Large intestine (tissue), 12 donors: ENCODE measurements around the gene RASGEF1C. TPM values are rescaled to one million over a fixed set of nuclear protein-coding genes. Genes with fewer than 3 reads are reported as not detected.

ENCODE experiments used
- DNase-seq, 2 donors: peaks; one replicate each; pipeline versions ENCODE4 v3.0.0 to v3.0.0-alpha.2; 2013
- H3K27ac ChIP-seq: one replicate; pipeline ENCODE4 v1.5.1; 2013; ENCODE audit warnings: low read length
- H3K27me3 ChIP-seq: 2 replicates; pipeline ENCODE4 v1.6.1; 2013; ENCODE audit warnings: low read length; ENCODE audit not compliant: control insufficient read depth, insufficient read depth
- H3K36me3 ChIP-seq: 2 replicates; pipeline ENCODE4 v1.6.1; 2013; ENCODE audit warnings: low read length; ENCODE audit not compliant: control insufficient read depth, insufficient read depth
- H3K4me1 ChIP-seq: one replicate; pipeline ENCODE4 v1.6.1; 2013; ENCODE audit warnings: low read length; ENCODE audit not compliant: control insufficient read depth, insufficient read depth
- H3K4me3 ChIP-seq: one replicate; pipeline ENCODE4 v1.5.1; 2013; ENCODE audit warnings: low read length
- H3K9me3 ChIP-seq: one replicate; pipeline ENCODE4 v1.6.1; 2013; ENCODE audit warnings: mild to moderate bottlenecking, low read depth, low read length, moderate library complexity; ENCODE audit not compliant: control insufficient read depth
- WGBS: methylation state at CpG from one replicate; pipeline ENCODE4 v1.1.5; 2013; ENCODE audit warnings: low lambda C conversion rate; ENCODE audit not compliant: insufficient coverage; 5-methylcytosine and 5-hydroxymethylcytosine counted together
- long read RNA-seq, 11 donors: transcript quantifications; one replicate each; lab custom pipeline, GENCODE V29; 2026
- polyA plus RNA-seq: library from polyadenylated mRNA; unstranded; fragments of 120-200 nt; gene quantifications from one replicate; pipeline ENCODE4 v1.2.1, GENCODE V29; 2013

RASGEF1C gene
- polyA plus RNA-seq = 1.3 TPM
- long read RNA-seq, donor 1 = 0 reads
- long read RNA-seq, donor 2 = 0 reads
- long read RNA-seq, donor 3 = 0 reads
- long read RNA-seq, donor 4 = 0 reads
- long read RNA-seq, donor 5 = 0 reads
- long read RNA-seq, donor 6 = 0 reads
- long read RNA-seq, donor 7 = 0 reads
- long read RNA-seq, donor 8 = 0 reads
- long read RNA-seq, donor 9 = 0 reads
- long read RNA-seq, donor 10, partial matches to known transcripts = 0 of 1 reads
- long read RNA-seq, donor 10, other reads (novel, unspliced or antisense) = 0 of 1 reads
- long read RNA-seq, donor 11, partial matches to known transcripts = 0 of 1 reads
- long read RNA-seq, donor 11, other reads (novel, unspliced or antisense) = 0 of 1 reads

- Histone ChIP-seq H3K4me1 (peaks cover 10% of the 10 kb centered on the region), H3K27me3 (peaks cover 23% of the 10 kb centered on the region), H3K4me3 (peak within 1 kb of the TSS; percentile 30), H3K27ac (no peak within 1 kb of the TSS), H3K9me3 (peaks cover 6% of the 10 kb centered on the region), H3K36me3 (no peaks in the 10 kb centered on the region)
- peak; percentile 63 to 75 for DNase-seq
- WGBS = no CpG with 5 or more reads among the region's 55 CpGs
Measured at GRCh38 chr5:180209137-180209581, at the start of gene RASGEF1C. Gene RASGEF1C (minus strand): TSS chr5:180209211. CDS start chr5:180138052, 71,159 bp downstream.

- Histone ChIP-seq H3K27ac (no peak overlapping the region), H3K4me3 (no peak overlapping the region), H3K9me3 (peaks cover 64% of the 10 kb centered on the region), H3K4me1 (no peaks in the 10 kb centered on the region), H3K36me3 (peaks cover 58% of the 10 kb centered on the region), H3K27me3 (no peaks in the 10 kb centered on the region)
- no CpG with 5 or more reads among the region's 24 CpGs for WGBS
- no peak for DNase-seq
Measured at GRCh38 chr5:180253036-180253824, 44.2 kb upstream of the RASGEF1C start.

GRCh38 chr5:180251887-180252286, 42.9 kb upstream of the RASGEF1C start:
- peaks cover 57% of the 10 kb centered on the region for H3K36me3 ChIP-seq
- peaks cover 62% of the 10 kb centered on the region for H3K9me3 ChIP-seq
- H3K27me3 ChIP-seq = no peaks in the 10 kb centered on the region
- WGBS = no CpG with 5 or more reads among the region's 7 CpGs
- no peak overlapping the region for H3K4me3 ChIP-seq
- H3K4me1 ChIP-seq = no peaks in the 10 kb centered on the region
- H3K27ac ChIP-seq = no peak overlapping the region
- DNase-seq = no peak

- H3K27ac ChIP-seq = no peak overlapping the region
- WGBS = no CpG with 5 or more reads among the region's 9 CpGs
- peaks cover 52% of the 10 kb centered on the region for H3K36me3 ChIP-seq
- DNase-seq = no peak
- no peaks in the 10 kb centered on the region for H3K27me3 ChIP-seq
- H3K9me3 ChIP-seq = peaks cover 58% of the 10 kb centered on the region
- no peaks in the 10 kb centered on the region for H3K4me1 ChIP-seq
- no peak overlapping the region for H3K4me3 ChIP-seq
Measured at GRCh38 chr5:180251141-180251540, 42.1 kb upstream of the RASGEF1C start.

- peaks cover 53% of the 10 kb centered on the region for H3K9me3 ChIP-seq
- WGBS = no CpG with 5 or more reads among the region's 4 CpGs
Measured at GRCh38 chr5:180250329-180250728, 41.3 kb upstream of the RASGEF1C start.

GRCh38 chr5:180241600-180241999, 32.6 kb upstream of the RASGEF1C start:
- no peak for DNase-seq
- Histone ChIP-seq H3K27ac (no peak overlapping the region), H3K4me3 (no peak overlapping the region), H3K27me3 (no peaks in the 10 kb centered on the region), H3K36me3 (peaks cover 41% of the 10 kb centered on the region), H3K4me1 (no peaks in the 10 kb centered on the region), H3K9me3 (no peaks in the 10 kb centered on the region)
- WGBS = no CpG with 5 or more reads among the region's 5 CpGs

More at GRCh38 chr5:180250329-180250728, 41.3 kb upstream of the RASGEF1C start:
- H3K27ac ChIP-seq = no peak overlapping the region
- no peak overlapping the region for H3K4me3 ChIP-seq
- DNase-seq = no peak
- H3K27me3 ChIP-seq = no peaks in the 10 kb centered on the region
- no peaks in the 10 kb centered on the region for H3K4me1 ChIP-seq
- H3K36me3 ChIP-seq = peaks cover 49% of the 10 kb centered on the region

- no peaks in the 10 kb centered on the region for H3K9me3 ChIP-seq
- peaks cover 46% of the 10 kb centered on the region for H3K36me3 ChIP-seq
- H3K4me3 ChIP-seq = no peak overlapping the region
- H3K27me3 ChIP-seq = no peaks in the 10 kb centered on the region
- DNase-seq = no peak
- H3K27ac ChIP-seq = no peak overlapping the region
- H3K4me1 ChIP-seq = peaks cover 4% of the 10 kb centered on the region
- no CpG with 5 or more reads among the region's 2 CpGs for WGBS
Measured at GRCh38 chr5:180238631-180239030, 29.6 kb upstream of the RASGEF1C start.

GRCh38 chr5:180235846-180236245, 26.8 kb upstream of the RASGEF1C start:
- Histone ChIP-seq H3K27me3 (no peaks in the 10 kb centered on the region), H3K36me3 (peaks cover 32% of the 10 kb centered on the region), H3K27ac (no peak overlapping the region), H3K4me1 (peaks cover 9% of the 10 kb centered on the region), H3K9me3 (no peaks in the 10 kb centered on the region), H3K4me3 (no peak overlapping the region)
- no CpG with 5 or more reads among the region's 1 CpG for WGBS
- DNase-seq = no peak

GRCh38 chr5:180235077-180235476, 26.1 kb upstream of the RASGEF1C start:
- H3K27me3 ChIP-seq = no peaks in the 10 kb centered on the region
- no peaks in the 10 kb centered on the region for H3K9me3 ChIP-seq
- H3K4me1 ChIP-seq = peaks cover 9% of the 10 kb centered on the region
- WGBS = 100% methylated on average over 1 of the region's 5 CpGs
- no peak overlapping the region for H3K4me3 ChIP-seq
- no peak for DNase-seq
- peaks cover 24% of the 10 kb centered on the region for H3K36me3 ChIP-seq
- no peak overlapping the region for H3K27ac ChIP-seq

GRCh38 chr5:180234271-180234670, 25.3 kb upstream of the RASGEF1C start:
- Histone ChIP-seq H3K4me3 (no peak overlapping the region), H3K4me1 (peaks cover 9% of the 10 kb centered on the region), H3K27me3 (no peaks in the 10 kb centered on the region), H3K27ac (peak overlapping the region; percentile 90), H3K9me3 (no peaks in the 10 kb centered on the region), H3K36me3 (peaks cover 23% of the 10 kb centered on the region)
- 100% methylated on average over 1 of the region's 15 CpGs for WGBS
- no peak for DNase-seq
